Mesendoderm (in vitro differentiated cells): ENCODE data around the gene USP38. TPM values are rescaled to one million over a fixed set of nuclear protein-coding genes. Genes with fewer than 3 reads are reported as not detected.

Source experiments
- DNase-seq: peaks from one replicate; pipeline ENCODE4 v3.0.0; 2013
- H2AK5ac ChIP-seq: 2 replicates; pipeline ENCODE4 v1.6.1; 2013; ENCODE audit warnings: low read length, inconsistent platforms
- H2BK120ac ChIP-seq: 2 replicates; pipeline ENCODE4 v1.6.1; 2013; ENCODE audit warnings: low read depth, mild to moderate bottlenecking, low read length, moderate library complexity, mixed read lengths
- H2BK15ac ChIP-seq: replicated peaks from 2 replicates; pipeline ENCODE4 v1.6.1; 2013; ENCODE audit warnings: low read depth, mild to moderate bottlenecking, moderate library complexity
- H2BK5ac ChIP-seq: 2 replicates; pipeline ENCODE4 v1.6.1; 2013; ENCODE audit warnings: low read length, inconsistent platforms
- H3K18ac ChIP-seq: 2 replicates; pipeline ENCODE4 v1.6.1; 2013; ENCODE audit warnings: mild to moderate bottlenecking, low read length, mixed read lengths
- H3K23ac ChIP-seq: one replicate; pipeline ENCODE4 v1.6.1; 2013; ENCODE audit warnings: low read length
- H3K27ac ChIP-seq: 2 replicates; pipeline ENCODE4 v1.5.1; 2013; ENCODE audit warnings: low read depth, mild to moderate bottlenecking, inconsistent platforms, low read length, moderate library complexity
- H3K27me3 ChIP-seq: 2 replicates; pipeline ENCODE4 v1.6.1; 2013; ENCODE audit warnings: low read length, control low read depth, mild to moderate bottlenecking, inconsistent platforms; ENCODE audit not compliant: insufficient read depth, poor library complexity
- H3K36me3 ChIP-seq: 2 replicates; pipeline ENCODE4 v1.6.1; 2013; ENCODE audit warnings: low read length, inconsistent platforms; ENCODE audit not compliant: control insufficient read depth, insufficient read depth
- H3K4ac ChIP-seq: one replicate; pipeline ENCODE4 v1.6.1; 2013; ENCODE audit warnings: low read depth, mild to moderate bottlenecking, low read length, moderate library complexity
- H3K4me1 ChIP-seq: 2 replicates; pipeline ENCODE4 v1.6.1; 2013; ENCODE audit warnings: low read depth, low read length, inconsistent platforms; ENCODE audit not compliant: control insufficient read depth
- H3K4me2 ChIP-seq: 2 replicates; pipeline ENCODE4 v1.6.1; 2013; ENCODE audit warnings: low read length
- H3K4me3 ChIP-seq: 2 replicates; pipeline ENCODE4 v1.5.1; 2013; ENCODE audit warnings: mild to moderate bottlenecking, low read length
- H3K56ac ChIP-seq: one replicate; pipeline ENCODE4 v1.6.1; 2013; ENCODE audit warnings: low read length
- H3K79me1 ChIP-seq: 2 replicates; pipeline ENCODE4 v1.6.1; 2013; ENCODE audit warnings: low read length, inconsistent platforms
- H3K79me2 ChIP-seq: 2 replicates; pipeline ENCODE4 v1.6.1; 2013; ENCODE audit warnings: mild to moderate bottlenecking, low read length; ENCODE audit not compliant: control insufficient read depth, insufficient read depth
- H3K9ac ChIP-seq: 2 replicates; pipeline ENCODE4 v1.6.1; 2013; ENCODE audit warnings: low read length, inconsistent platforms
- H4K5ac ChIP-seq: one replicate; pipeline ENCODE4 v1.6.1; 2013; ENCODE audit warnings: low read length
- H4K8ac ChIP-seq: one replicate; pipeline ENCODE4 v1.6.1; 2013; ENCODE audit warnings: low read depth, mild to moderate bottlenecking, control low read depth, low read length, moderate library complexity
- WGBS: extraction: QIAGEN DNeasy Blood & Tissue Kit; methylation state at CpG from one replicate; pipeline ENCODE4 v1.1.7; 2013; ENCODE audit warnings: low lambda C conversion rate, missing lambda C conversion rate; ENCODE audit not compliant: insufficient coverage; ENCODE audit errors: extremely low coverage; 5-methylcytosine and 5-hydroxymethylcytosine counted together
- polyA plus RNA-seq, 2 experiments: library from polyadenylated mRNA; stranded (reverse); fragments of 200-250 nt; gene quantifications; one replicate each; pipeline ENCODE4 v1.2.3, GENCODE V29; 2013

Gene USP38
- 6.0 TPM for polyA plus RNA-seq (2013, experiment 1 of 2)
- polyA plus RNA-seq (2013, experiment 2 of 2): 5.9 TPM

DNA sequence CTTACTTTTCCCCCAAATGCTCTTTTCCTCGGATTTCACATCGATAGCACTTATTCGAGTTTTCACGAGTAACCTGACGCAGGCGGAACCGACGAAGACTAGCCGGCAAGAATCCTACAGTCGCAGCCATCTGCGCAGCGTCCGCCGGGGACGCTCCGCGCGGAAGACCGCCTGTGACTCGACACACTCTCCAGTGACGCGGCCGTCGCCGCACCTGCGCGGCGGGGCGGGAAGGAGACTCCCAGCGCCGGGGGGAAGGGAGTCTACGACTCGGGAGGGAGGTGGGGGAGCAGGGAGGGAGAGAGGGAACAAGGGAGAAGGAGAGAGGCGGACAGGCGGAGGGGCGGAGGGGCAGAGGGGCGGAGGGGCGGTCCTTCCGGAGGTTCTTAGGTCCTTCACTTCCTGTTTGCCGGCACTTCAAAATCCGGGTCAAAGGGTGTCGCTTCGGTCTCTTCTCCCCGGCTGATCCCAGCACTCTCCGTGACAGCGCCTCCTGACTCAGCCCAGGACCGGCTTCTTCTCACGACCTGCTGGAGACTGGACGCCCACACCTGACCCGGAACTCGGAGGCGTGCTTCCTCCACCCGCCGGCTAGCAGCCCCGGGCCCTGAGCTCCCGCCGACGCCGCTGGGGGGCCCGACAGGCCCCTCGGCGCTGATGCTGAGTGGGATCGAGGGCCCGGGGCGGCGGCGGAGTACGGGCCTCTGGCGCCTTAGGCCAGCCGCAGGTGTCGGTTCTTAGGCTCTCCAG, at the start of gene USP38:
USP38 (plus strand) TSS at position 415 of the 750 bp plus-strand sequence. CDS start 534 bp downstream, outside the sequence.
- H3K9ac ChIP-seq: peak within 1 kb of the TSS; percentile 78
- DNase-seq: peak; percentile 98
- H3K56ac ChIP-seq: peak within 1 kb of the TSS; percentile 96
- peak within 1 kb of the TSS; percentile 7 for H3K18ac ChIP-seq
- H4K8ac ChIP-seq: no peak within 1 kb of the TSS
- H3K27ac ChIP-seq: peak within 1 kb of the TSS; percentile 72
- no peak within 1 kb of the TSS for H2BK120ac ChIP-seq
- WGBS: no CpG with 5 or more reads among the region's 71 CpGs
- H2BK5ac ChIP-seq: no peak within 1 kb of the TSS
- H3K4me2 ChIP-seq: peak within 1 kb of the TSS; percentile 94
- peaks cover 21% of the 10 kb centered on the region for H3K79me2 ChIP-seq
- H3K36me3 ChIP-seq: no peaks in the 10 kb centered on the region
- peak within 1 kb of the TSS; percentile 21 for H4K5ac ChIP-seq
- peak within 1 kb of the TSS; percentile 46 for H3K4ac ChIP-seq
- no peaks in the 10 kb centered on the region for H3K4me1 ChIP-seq
- peak within 1 kb of the TSS; percentile 38 for H3K23ac ChIP-seq
- no peaks in the 10 kb centered on the region for H3K27me3 ChIP-seq
- peaks cover 7% of the 10 kb centered on the region for H3K79me1 ChIP-seq
- peak within 1 kb of the TSS; percentile 80 for H3K4me3 ChIP-seq
- no peak within 1 kb of the TSS for H2AK5ac ChIP-seq
- H2BK15ac ChIP-seq: peak within 1 kb of the TSS; percentile 29

- H2BK15ac ChIP-seq: no peak overlapping the region
- WGBS: no CpG with 5 or more reads among the region's 5 CpGs
- DNase-seq: no peak
- H2AK5ac ChIP-seq: no peak overlapping the region
- H3K27ac ChIP-seq: no peak overlapping the region
- peak overlapping the region; percentile 56 for H4K8ac ChIP-seq
- no peaks in the 10 kb centered on the region for H3K79me2 ChIP-seq
- H2BK120ac ChIP-seq: no peak overlapping the region
- no peak overlapping the region for H3K4me3 ChIP-seq
- H3K36me3 ChIP-seq: no peaks in the 10 kb centered on the region
- no peak overlapping the region for H3K18ac ChIP-seq
- no peak overlapping the region for H3K23ac ChIP-seq
- H3K4ac ChIP-seq: no peak overlapping the region
- H2BK5ac ChIP-seq: no peak overlapping the region
- no peak overlapping the region for H3K4me2 ChIP-seq
- H3K56ac ChIP-seq: no peak overlapping the region
- no peaks in the 10 kb centered on the region for H3K79me1 ChIP-seq
- H3K4me1 ChIP-seq: no peaks in the 10 kb centered on the region
- no peaks in the 10 kb centered on the region for H3K27me3 ChIP-seq
- H3K9ac ChIP-seq: no peak overlapping the region
- no peak overlapping the region for H4K5ac ChIP-seq
Measured at GRCh38 chr4:143135358-143135757, 49.4 kb upstream of the USP38 start.

- Histone ChIP-seq H4K5ac (no peak overlapping the region), H3K4me3 (no peak overlapping the region), H3K79me1 (no peaks in the 10 kb centered on the region), H3K23ac (no peak overlapping the region), H3K79me2 (no peaks in the 10 kb centered on the region), H2BK5ac (no peak overlapping the region), H4K8ac (no peak overlapping the region), H3K4me1 (no peaks in the 10 kb centered on the region), H3K4ac (no peak overlapping the region), H3K4me2 (no peak overlapping the region), H3K27ac (no peak overlapping the region), H3K27me3 (no peaks in the 10 kb centered on the region), H3K36me3 (no peaks in the 10 kb centered on the region), H2BK120ac (no peak overlapping the region), H2AK5ac (no peak overlapping the region), H2BK15ac (no peak overlapping the region), H3K9ac (no peak overlapping the region), H3K56ac (no peak overlapping the region), H3K18ac (no peak overlapping the region)
- WGBS: no CpG with 5 or more reads among the region's 4 CpGs
- peak; percentile 65 for DNase-seq
Measured at GRCh38 chr4:143140696-143141095, 44.0 kb upstream of the USP38 start.

GRCh38 chr4:143148521-143148920, 36.2 kb upstream of the USP38 start:
- Histone ChIP-seq H4K5ac (no peak overlapping the region), H3K18ac (no peak overlapping the region), H4K8ac (no peak overlapping the region), H3K56ac (no peak overlapping the region), H3K4ac (no peak overlapping the region), H3K23ac (no peak overlapping the region), H2BK120ac (no peak overlapping the region), H3K4me2 (no peak overlapping the region), H2BK15ac (no peak overlapping the region), H3K27ac (no peak overlapping the region), H3K79me2 (no peaks in the 10 kb centered on the region), H3K79me1 (no peaks in the 10 kb centered on the region), H3K36me3 (no peaks in the 10 kb centered on the region), H3K9ac (no peak overlapping the region), H2BK5ac (no peak overlapping the region), H3K4me3 (no peak overlapping the region), H2AK5ac (no peak overlapping the region), H3K4me1 (no peaks in the 10 kb centered on the region), H3K27me3 (no peaks in the 10 kb centered on the region)
- WGBS: no CpG with 5 or more reads among the region's 2 CpGs
- peak; percentile 3 for DNase-seq

DNA sequence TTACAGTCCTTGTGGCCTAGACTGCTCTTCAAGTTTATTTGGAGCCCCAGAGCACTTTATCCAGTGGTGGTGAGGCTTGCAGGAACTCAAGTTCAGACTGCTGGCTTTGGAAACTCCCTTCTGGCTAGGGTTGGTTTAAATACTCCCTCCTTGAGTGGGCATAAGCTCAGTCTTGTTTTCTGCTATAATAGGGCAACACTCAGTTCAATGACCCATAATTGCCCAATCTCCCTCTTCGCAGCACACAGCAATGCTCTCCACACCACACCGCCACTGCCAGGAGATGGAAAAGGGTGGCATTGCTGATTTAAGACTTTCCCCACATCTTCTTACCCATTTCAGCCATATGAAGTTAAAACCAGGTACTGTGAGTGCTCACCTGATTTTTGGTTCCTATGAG, 27.9 kb upstream of the USP38 start:
- Histone ChIP-seq H2BK120ac (no peak overlapping the region), H3K18ac (no peak overlapping the region)

DNA sequence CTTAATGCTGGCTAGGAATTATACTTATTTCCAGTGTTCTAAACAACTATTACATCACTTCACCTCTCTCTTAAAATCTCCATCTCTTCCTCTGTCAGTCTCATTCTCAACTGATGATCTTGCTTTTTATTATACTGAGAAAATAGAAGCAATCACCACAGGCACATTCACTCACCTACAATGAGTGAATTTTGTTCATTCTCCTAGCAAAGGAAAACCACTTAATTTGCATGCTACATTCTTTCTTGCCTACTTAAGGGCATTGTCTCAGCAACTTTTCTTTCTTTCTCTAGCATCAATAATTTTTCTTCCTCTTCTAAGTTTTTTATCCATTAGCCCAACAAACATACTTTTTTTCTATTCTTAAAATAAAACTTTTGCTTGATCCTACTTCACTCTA, 21.1 kb upstream of the USP38 start:
- Histone ChIP-seq H3K18ac (no peak overlapping the region), H3K4me2 (no peak overlapping the region), H2BK120ac (no peak overlapping the region), H3K27me3 (no peaks in the 10 kb centered on the region), H3K9ac (no peak overlapping the region), H4K8ac (no peak overlapping the region), H4K5ac (no peak overlapping the region), H3K56ac (no peak overlapping the region), H3K27ac (no peak overlapping the region), H3K23ac (no peak overlapping the region), H3K4me3 (no peak overlapping the region), H3K4ac (no peak overlapping the region), H3K79me2 (no peaks in the 10 kb centered on the region), H2BK5ac (no peak overlapping the region), H3K79me1 (no peaks in the 10 kb centered on the region), H3K36me3 (no peaks in the 10 kb centered on the region), H3K4me1 (no peaks in the 10 kb centered on the region), H2BK15ac (no peak overlapping the region), H2AK5ac (no peak overlapping the region)
- no peak for DNase-seq

More for the DNA sequence above, 27.9 kb upstream of the USP38 start:
- Histone ChIP-seq H2BK15ac (no peak overlapping the region), H3K4me3 (no peak overlapping the region), H3K79me1 (no peaks in the 10 kb centered on the region), H3K4me2 (no peak overlapping the region), H3K4me1 (no peaks in the 10 kb centered on the region), H4K5ac (no peak overlapping the region), H2BK5ac (no peak overlapping the region), H3K36me3 (no peaks in the 10 kb centered on the region), H4K8ac (no peak overlapping the region), H3K4ac (no peak overlapping the region), H3K79me2 (no peaks in the 10 kb centered on the region), H3K56ac (no peak overlapping the region), H3K27me3 (no peaks in the 10 kb centered on the region), H2AK5ac (no peak overlapping the region), H3K23ac (no peak overlapping the region), H3K9ac (no peak overlapping the region), H3K27ac (no peak overlapping the region)
- no CpG with 5 or more reads among the region's 2 CpGs for WGBS
- no peak for DNase-seq
